Kidney (tissue), 14 donors: Measurements from ENCODE around the gene KRTAP25-1. TPM values are rescaled to one million over a fixed set of nuclear protein-coding genes. Genes with fewer than 3 reads are reported as not detected.

Experiments
- DNase-seq, 5 donors: peaks; one replicate each; pipeline ENCODE4 v3.0.0-alpha.2; 2013 to 2020
- FAIRE-seq: peaks from 2 replicates; lab custom pipeline; 2012; peaks lifted over from hg19 to GRCh38; lab: Jason Lieb, UNC
- H3K27ac ChIP-seq, 2 donors: one replicate each; pipeline ENCODE4 v1.7.0; 2013; ENCODE audit warnings: low read depth in 2 of 2, low read length in 2 of 2, inconsistent platforms in 1 of 2
- H3K27me3 ChIP-seq: one replicate; pipeline ENCODE4 v1.7.1; 2013; ENCODE audit warnings: low read length, inconsistent platforms; ENCODE audit not compliant: control insufficient read depth, insufficient read depth
- H3K36me3 ChIP-seq, 3 donors: one replicate each; pipeline versions ENCODE4 v1.7.0 to v1.7.1; 2013; ENCODE audit warnings: low read length in 3 of 3, control low read depth in 1 of 3, inconsistent platforms in 1 of 3; ENCODE audit not compliant: insufficient read depth in 3 of 3, control insufficient read depth in 2 of 3
- H3K4me1 ChIP-seq, 3 donors: one replicate each; pipeline versions ENCODE4 v1.7.0 to v1.7.1; 2013; ENCODE audit warnings: low read length in 3 of 3, inconsistent platforms in 1 of 3, low read depth in 1 of 3; ENCODE audit not compliant: control insufficient read depth in 2 of 3, insufficient read depth in 2 of 3
- H3K4me3 ChIP-seq, 3 donors: one replicate each; pipeline versions ENCODE4 v1.7.0 to v1.8.1; 2013; ENCODE audit warnings: low read length in 3 of 3, control low read depth in 1 of 3, inconsistent platforms in 1 of 3
- H3K9ac ChIP-seq, 3 donors: one replicate each; pipeline versions ENCODE4 v1.7.0 to v1.7.1; 2013; ENCODE audit warnings: low read length in 3 of 3, control low read depth in 1 of 3, inconsistent platforms in 1 of 3
- H3K9me3 ChIP-seq, 3 donors: one replicate each; pipeline versions ENCODE4 v1.7.0 to v1.7.1; 2013; ENCODE audit warnings: low read length in 3 of 3, control low read depth in 1 of 3, inconsistent platforms in 1 of 3; ENCODE audit not compliant: control insufficient read depth in 2 of 3, insufficient read depth in 1 of 3
- CTCF ChIP-seq: IDR thresholded peaks from 3 replicates; pipeline ENCODE4 v1.5.1; 2012; ENCODE audit warnings: mild to moderate bottlenecking, moderate library complexity, borderline replicate concordance; ENCODE audit not compliant: insufficient read depth; ENCODE audit errors: extremely low read depth
- intact Hi-C: fragments of 100-400 bp; cut with DNase I; formaldehyde crosslinking; loops from one replicate; pipeline ENCODE4 v1.11.1; 2022
- polyA plus RNA-seq: library from polyadenylated mRNA; stranded (reverse); fragments of 350-450 nt; fragmentation: Illumina TruSeq; extraction: RNeasy Lipid Tissue Mini Kit (QIAGEN cat#74804); gene quantifications from one replicate; pipeline ENCODE4 v1.2.3, GENCODE V29; 2014; ENCODE audit warnings: low read depth, low replicate concordance; ENCODE audit not compliant: insufficient read depth
- total RNA-seq: library from RNA; stranded (reverse); fragmentation: NEBNext Ultra II Directional; extraction: Animal tissue kit (Norgen Biotek cat#: 25700); gene quantifications from one replicate; pipeline ENCODE4 v1.2.1, GENCODE V29; 2021
- donor health status: control.
- donor health status: control.
- donor health status: control.
- donor health status: control.
- donor health status: control.
- donor health status: DM: yes; HTN: yes; CAD: no.
- donor health status: Normal renal cell carcinoma (clear cell type).

KRTAP25-1 gene
- total and polyA plus RNA-seq, 2 donors from 2014 or later: not detected

- FAIRE-seq: no peak
- intact Hi-C loops: no loop called here
Observed at GRCh38 chr21:30329203-30329875, 40.0 kb upstream of the KRTAP25-1 start.

GRCh38 chr21:30326390-30326789, 37.1 kb upstream of the KRTAP25-1 start:
- no peak for DNase-seq
- H3K27ac ChIP-seq: no peak overlapping the region
- H3K4me3 ChIP-seq: no peak overlapping the region
- no peak for FAIRE-seq
- no peak overlapping the region for H3K9ac ChIP-seq
- H3K9me3 ChIP-seq: peaks cover 0 to 10% (median 6%) of the 10 kb centered on the region in 3 donors
- no peaks in the 10 kb centered on the region for H3K27me3 ChIP-seq
- TF ChIP-seq CTCF: no peak
- no peaks in the 10 kb centered on the region for H3K4me1 ChIP-seq
- intact Hi-C loops: no loop called here
- no peaks in the 10 kb centered on the region for H3K36me3 ChIP-seq

More at GRCh38 chr21:30329203-30329875, 40.0 kb upstream of the KRTAP25-1 start:
- Histone ChIP-seq H3K9me3 (peaks cover 0 to 10% (median 6%) of the 10 kb centered on the region in 3 donors), H3K4me1 (no peaks in the 10 kb centered on the region), H3K4me3 (no peak overlapping the region), H3K9ac (no peak overlapping the region), H3K27me3 (no peaks in the 10 kb centered on the region), H3K36me3 (no peaks in the 10 kb centered on the region), H3K27ac (no peak overlapping the region)
- no peak for DNase-seq
- TF ChIP-seq CTCF: no peak

- Histone ChIP-seq H3K9me3 (no peaks in the 10 kb centered on the region), H3K9ac (no peak within 1 kb of the TSS), H3K36me3 (no peaks in the 10 kb centered on the region), H3K4me1 (no peaks in the 10 kb centered on the region), H3K4me3 (no peak within 1 kb of the TSS), H3K27me3 (no peaks in the 10 kb centered on the region), H3K27ac (no peak within 1 kb of the TSS)
- intact Hi-C loops: no loop called here
- DNase-seq (no peak), FAIRE-seq (no peak)
- no peak for TF ChIP-seq CTCF
Observed at GRCh38 chr21:30320215-30320614, 30.9 kb upstream of the KRTAP25-1 start, which contains the start of gene KRTAP26-1. Gene KRTAP26-1, minus strand, starts transcription at chr21:30320315. Its CDS starts 280 bp downstream, at chr21:30320035.
